RWPE1 (cell line): ENCODE measurements around the gene CHST11.

Experiments used
- CTCF ChIA-PET: fragments of 350-600 bp; sonication (Branson Sonifier 250); formaldehyde crosslinking; extraction: SDS; loops from one replicate; lab custom pipeline; 2021; lab: Yijun Ruan, JAX
- POLR2A ChIA-PET: fragments of 400-600 bp; formaldehyde crosslinking; extraction: SDS; loops from one replicate; lab custom pipeline; 2020; ENCODE audit warnings: antibody characterized with exemption; ENCODE audit not compliant: low non-redundant PET; lab: Yijun Ruan, JAX
- DNase-seq: peaks from one replicate; pipeline ENCODE4 v3.0.0; 2012; ENCODE audit warnings: low spot score
- H3K27ac ChIP-seq: fragments of 450-650 bp; 2 replicates; pipeline ENCODE4 v1.5.1; 2017
- TF ChIP-seq, protein P1 (sequence below): fragments of 450-650 bp; conservative IDR thresholded peaks from 2 replicates; pipeline ENCODE4 v1.5.1; 2017; ENCODE audit warnings: low read depth, mild to moderate bottlenecking

CHST11 gene

DNA sequence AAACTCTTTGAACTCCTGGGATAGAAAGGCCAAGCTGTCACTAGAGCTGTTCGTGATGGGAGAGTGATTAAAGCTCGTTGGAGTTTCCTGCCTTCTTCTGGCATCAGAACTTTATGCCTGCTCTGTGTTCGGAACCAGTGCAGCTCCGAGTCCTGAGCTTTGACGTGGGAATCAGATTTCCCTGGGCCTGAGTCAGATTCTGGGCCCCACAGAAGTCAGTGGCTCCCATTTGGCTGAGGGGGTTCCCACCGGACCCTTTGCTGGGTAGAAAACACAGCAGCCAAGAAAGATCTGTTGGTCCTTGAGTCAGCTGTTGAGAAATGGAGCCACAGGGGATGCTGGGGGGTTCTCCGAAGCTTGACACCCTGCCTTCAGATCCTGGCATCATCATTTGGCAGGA lies 238.0 kb downstream of the CHST11 start:
- CTCF ChIA-PET, result interaction anchor here (1.0 kb wide), 1 partner anchor 313 kb away, joined by 4 read pairs; no protein-coding TSS in a partner anchor
- DNase-seq, result no peak

DNA sequence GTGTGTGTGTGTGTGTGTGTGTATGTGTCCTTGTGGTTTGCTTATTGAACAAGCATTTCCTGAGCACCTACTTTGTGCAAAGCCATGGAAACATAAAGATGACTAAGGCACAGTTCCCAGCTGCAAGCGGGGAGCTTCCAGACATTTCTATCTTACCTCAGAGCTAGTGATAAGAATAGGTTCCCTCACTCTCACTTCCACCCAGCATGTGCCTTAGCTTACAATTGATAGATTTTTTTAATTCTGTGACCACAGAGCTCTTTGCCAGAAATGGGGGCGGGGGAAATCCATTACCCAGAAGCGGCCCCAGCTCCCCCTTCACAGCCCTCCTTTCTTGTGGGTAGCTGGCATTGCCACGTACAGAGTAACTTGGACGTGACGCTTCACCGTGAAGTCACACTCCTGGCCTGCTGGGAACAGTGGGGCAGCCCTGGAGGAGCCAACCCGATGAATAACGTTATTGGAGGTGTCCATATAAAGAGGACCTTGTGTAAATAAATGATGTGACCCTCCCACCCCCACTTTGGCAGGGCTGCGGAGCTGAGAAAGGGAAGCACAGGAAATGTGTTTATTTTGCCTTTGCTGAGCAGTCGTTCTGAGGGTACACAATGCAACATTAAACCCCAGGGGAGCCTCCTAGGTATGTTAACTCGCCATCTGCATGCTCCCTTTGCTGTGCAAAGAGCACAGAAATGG lies 238.9 kb downstream of the CHST11 start:
- H3K27ac ChIP-seq, result no peak overlapping the region
- DNase-seq, result no peak
- TF ChIP-seq, protein P1, sequence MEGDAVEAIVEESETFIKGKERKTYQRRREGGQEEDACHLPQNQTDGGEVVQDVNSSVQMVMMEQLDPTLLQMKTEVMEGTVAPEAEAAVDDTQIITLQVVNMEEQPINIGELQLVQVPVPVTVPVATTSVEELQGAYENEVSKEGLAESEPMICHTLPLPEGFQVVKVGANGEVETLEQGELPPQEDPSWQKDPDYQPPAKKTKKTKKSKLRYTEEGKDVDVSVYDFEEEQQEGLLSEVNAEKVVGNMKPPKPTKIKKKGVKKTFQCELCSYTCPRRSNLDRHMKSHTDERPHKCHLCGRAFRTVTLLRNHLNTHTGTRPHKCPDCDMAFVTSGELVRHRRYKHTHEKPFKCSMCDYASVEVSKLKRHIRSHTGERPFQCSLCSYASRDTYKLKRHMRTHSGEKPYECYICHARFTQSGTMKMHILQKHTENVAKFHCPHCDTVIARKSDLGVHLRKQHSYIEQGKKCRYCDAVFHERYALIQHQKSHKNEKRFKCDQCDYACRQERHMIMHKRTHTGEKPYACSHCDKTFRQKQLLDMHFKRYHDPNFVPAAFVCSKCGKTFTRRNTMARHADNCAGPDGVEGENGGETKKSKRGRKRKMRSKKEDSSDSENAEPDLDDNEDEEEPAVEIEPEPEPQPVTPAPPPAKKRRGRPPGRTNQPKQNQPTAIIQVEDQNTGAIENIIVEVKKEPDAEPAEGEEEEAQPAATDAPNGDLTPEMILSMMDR, result no peak
- ChIA-PET CTCF (interaction anchor here (0.7 kb wide), 1 partner anchor 78 kb away, joined by 3 read pairs; no protein-coding TSS in a partner anchor), POLR2A (no interaction called here)

More for the DNA sequence above, 238.0 kb downstream of the CHST11 start:
- H3K27ac ChIP-seq, result no peak overlapping the region
- TF ChIP-seq, protein P1, result no peak
- POLR2A ChIA-PET, result no interaction called here

DNA sequence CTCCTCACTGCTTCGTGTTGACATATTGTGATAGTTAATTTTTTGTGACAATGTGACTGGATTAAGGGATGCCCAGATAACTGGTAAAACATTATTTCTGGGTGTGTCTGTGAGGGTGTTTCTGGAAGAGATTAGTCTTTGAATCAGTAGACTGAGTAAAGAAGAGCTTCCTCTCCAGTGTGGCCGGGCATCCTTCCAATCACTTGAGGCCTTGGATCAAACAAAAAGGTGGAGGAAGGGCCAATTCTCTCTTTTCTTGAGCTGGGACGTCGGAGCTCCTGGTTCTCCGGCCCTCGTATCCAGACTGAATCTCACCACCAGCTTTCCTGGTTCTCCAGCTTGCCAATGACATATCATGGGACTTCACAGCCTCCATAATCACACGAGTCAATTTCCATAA lies 240.4 kb downstream of the CHST11 start:
- TF ChIP-seq, protein P1, result no peak
- no peak for DNase-seq
- ChIA-PET CTCF (no interaction called here), POLR2A (no interaction called here)
- no peak overlapping the region for H3K27ac ChIP-seq

DNA sequence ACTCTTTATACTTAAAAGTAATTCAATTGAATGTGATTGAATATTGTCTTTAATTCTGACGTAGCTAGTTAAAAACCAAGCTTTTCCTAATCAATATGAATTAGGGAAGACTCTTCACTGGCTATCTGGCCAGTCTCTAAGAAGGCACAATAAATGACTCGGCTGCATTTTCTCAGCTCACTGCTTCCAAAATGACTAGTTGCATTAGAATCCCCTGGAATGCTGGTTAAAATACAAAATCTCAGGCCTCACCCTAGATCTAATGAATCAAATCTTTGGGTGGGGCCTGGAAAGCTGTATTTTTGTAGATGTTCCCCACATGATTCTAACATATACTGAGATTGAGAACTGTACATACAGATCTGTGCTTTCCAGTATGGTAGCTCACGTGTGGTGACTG lies 242.1 kb downstream of the CHST11 start:
- DNase-seq, result no peak
- CTCF ChIA-PET, result interaction anchor here (0.6 kb wide), 1 partner anchor 66 kb away, joined by 4 read pairs; no protein-coding TSS in a partner anchor
- POLR2A ChIA-PET, result no interaction called here
- no peak overlapping the region for H3K27ac ChIP-seq
- TF ChIP-seq, protein P1, result no peak

DNA sequence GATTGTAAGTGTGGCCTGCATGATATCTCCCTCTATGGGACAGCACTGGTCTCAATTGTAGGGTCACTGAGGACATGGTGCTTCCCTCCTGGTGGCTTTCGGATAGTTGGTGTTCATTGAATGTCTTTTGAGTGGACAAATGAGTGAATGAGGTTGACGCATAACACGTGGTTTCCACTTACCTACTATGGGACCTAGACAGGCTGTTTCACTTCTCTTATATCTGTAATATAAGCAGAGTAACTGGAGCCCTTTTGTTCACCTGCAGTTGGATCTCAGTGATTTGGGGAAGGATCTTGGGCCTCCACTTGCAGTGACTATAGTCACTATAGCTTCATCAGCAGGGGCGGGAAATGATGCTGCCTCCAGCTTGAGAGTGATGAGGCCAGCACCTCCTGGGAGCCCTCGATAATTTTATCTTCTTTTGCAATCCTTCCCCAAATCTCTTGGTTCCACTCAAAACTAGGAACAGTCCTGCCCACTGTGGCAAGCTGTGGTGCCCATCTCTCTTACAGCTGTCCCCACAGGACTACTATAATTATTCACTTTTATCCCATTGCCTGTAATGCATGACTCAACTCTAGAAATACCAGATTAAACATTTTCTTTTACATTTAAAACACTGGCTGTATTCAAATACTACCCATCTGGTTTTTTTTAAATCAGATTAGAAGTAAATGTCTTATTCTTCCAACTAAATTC lies 242.9 kb downstream of the CHST11 start:
- CTCF ChIA-PET, result interaction anchor here (0.6 kb wide), 1 partner anchor 66 kb away, joined by 4 read pairs; no protein-coding TSS in a partner anchor
- TF ChIP-seq, protein P1, result no peak
- POLR2A ChIA-PET, result no interaction called here
- no peak overlapping the region for H3K27ac ChIP-seq
- DNase-seq, result no peak

DNA sequence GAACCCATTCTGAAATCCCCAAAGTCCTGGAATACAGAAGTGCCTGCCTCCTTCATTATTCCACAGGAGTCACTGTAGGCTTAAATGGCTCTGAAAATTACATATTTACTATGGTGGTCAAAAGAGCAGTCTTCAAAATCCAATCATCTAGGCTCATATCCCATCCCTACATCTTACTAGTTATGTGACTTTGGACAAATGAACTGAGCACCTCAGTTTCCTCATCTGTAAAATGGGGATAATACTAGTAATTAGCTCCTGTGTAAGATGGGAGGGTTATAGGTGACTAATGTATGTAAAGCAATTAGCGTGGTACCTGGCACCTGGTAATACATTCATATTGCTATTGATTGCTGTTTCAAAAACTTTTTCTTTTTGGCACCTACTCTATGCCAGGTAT lies 243.6 kb downstream of the CHST11 start:
- CTCF ChIA-PET, result no interaction called here
- TF ChIP-seq, protein P1, result no peak
- no peak overlapping the region for H3K27ac ChIP-seq
- DNase-seq, result no peak
- POLR2A ChIA-PET, result no interaction called here
